22Rv1 (cell line): ENCODE data around the gene TTL.

ENCODE experiments used
- CTCF ChIP-seq: fragments of 450-650 bp; IDR thresholded peaks from 2 replicates; pipeline ENCODE4 v1.5.1; 2017; ENCODE audit warnings: mild to moderate bottlenecking
- ZFX ChIP-seq: fragments of 450-650 bp; IDR thresholded peaks from 2 replicates; pipeline ENCODE4 v1.6.1; 2017; ENCODE audit warnings: antibody characterized with exemption, borderline replicate concordance

GRCh38 chr2:112541315-112542122 is 59.6 kb downstream of the TTL start:
- no peak for TF ChIP-seq CTCF
- TF ChIP-seq ZFX: no peak
